Ovary (tissue), 3 donors: ENCODE results near the gene HABP4.
"Not testable (repeated sequence)": the region's sequence is repeated elsewhere in the genome, so short reads cannot be mapped to it uniquely, and the experiment has no call there.

ENCODE experiments used
- EP300 ChIP-seq: sonication (generic); formaldehyde crosslinking; IDR thresholded peaks from one replicate; pipeline ENCODE4 v1.6.1; 2017; ENCODE audit warnings: antibody characterized with exemption
- POLR2A ChIP-seq: fragments of 450-650 bp; IDR thresholded peaks from one replicate; pipeline ENCODE4 v1.6.1; 2017; ENCODE audit warnings: antibody characterized with exemption, mild to moderate bottlenecking, moderate library complexity
- TF ChIP-seq, protein P1 (sequence below), 3 donors: fragments of 450-650 bp in 2 of 3; fragments of 200-600 bp in 1 of 3; IDR thresholded peaks; one replicate each; pipeline versions ENCODE4 v1.5.1 to v1.8.0; 2016 to 2022; ENCODE audit warnings: antibody characterized with exemption in 3 of 3, mild to moderate bottlenecking in 1 of 3
- donor health status: DM: no; HTN: no; CAD: no.

- TF ChIP-seq EP300, POLR2A: not testable (repeated sequence)
- TF ChIP-seq, protein P1, sequence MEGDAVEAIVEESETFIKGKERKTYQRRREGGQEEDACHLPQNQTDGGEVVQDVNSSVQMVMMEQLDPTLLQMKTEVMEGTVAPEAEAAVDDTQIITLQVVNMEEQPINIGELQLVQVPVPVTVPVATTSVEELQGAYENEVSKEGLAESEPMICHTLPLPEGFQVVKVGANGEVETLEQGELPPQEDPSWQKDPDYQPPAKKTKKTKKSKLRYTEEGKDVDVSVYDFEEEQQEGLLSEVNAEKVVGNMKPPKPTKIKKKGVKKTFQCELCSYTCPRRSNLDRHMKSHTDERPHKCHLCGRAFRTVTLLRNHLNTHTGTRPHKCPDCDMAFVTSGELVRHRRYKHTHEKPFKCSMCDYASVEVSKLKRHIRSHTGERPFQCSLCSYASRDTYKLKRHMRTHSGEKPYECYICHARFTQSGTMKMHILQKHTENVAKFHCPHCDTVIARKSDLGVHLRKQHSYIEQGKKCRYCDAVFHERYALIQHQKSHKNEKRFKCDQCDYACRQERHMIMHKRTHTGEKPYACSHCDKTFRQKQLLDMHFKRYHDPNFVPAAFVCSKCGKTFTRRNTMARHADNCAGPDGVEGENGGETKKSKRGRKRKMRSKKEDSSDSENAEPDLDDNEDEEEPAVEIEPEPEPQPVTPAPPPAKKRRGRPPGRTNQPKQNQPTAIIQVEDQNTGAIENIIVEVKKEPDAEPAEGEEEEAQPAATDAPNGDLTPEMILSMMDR (IDR thresholded peaks at IDR 0.05): not testable (repeated sequence)
Observed at GRCh38 chr9:96503374-96503748, 53.4 kb downstream of the HABP4 start.
